Endothelial cell of hepatic sinusoid (primary cell): ENCODE measurements around the gene TMEM247.
"Not testable (repeated sequence)": the region's sequence is repeated elsewhere in the genome, so short reads cannot be mapped to it uniquely, and the experiment has no call there.

Experiments
- in situ Hi-C: cut with HindIII; loops from 2 replicates; pipeline ENCODE4 v1.10.0; 2017; ENCODE audit warnings: low sequenced_read_pairs

The TMEM247 gene

GRCh38 chr2:46508759-46509158 lies 29.4 kb downstream of the TMEM247 start:
- in situ Hi-C loops, result no loop called here

GRCh38 chr2:46509804-46510203 lies 30.4 kb downstream of the TMEM247 start:
- in situ Hi-C loops, result no loop called here

- in situ Hi-C loops, result no loop called here
These were observed 31.3 kb downstream of the TMEM247 start for GRCh38 chr2:46510598-46511177.

- in situ Hi-C loops, result no loop called here
These were observed 32.8 kb downstream of the TMEM247 start for GRCh38 chr2:46512185-46512584.

- in situ Hi-C loops, result no loop called here
These were observed 35.4 kb downstream of the TMEM247 start for GRCh38 chr2:46514738-46515137.

GRCh38 chr2:46517485-46517884 lies 38.1 kb downstream of the TMEM247 start:
- in situ Hi-C loops, result no loop called here

- in situ Hi-C loops, result no loop called here
These were observed 39.5 kb downstream of the TMEM247 start for GRCh38 chr2:46518861-46519260.

- in situ Hi-C loops, result no loop called here
These were observed 39.9 kb downstream of the TMEM247 start for GRCh38 chr2:46519265-46519664.

GRCh38 chr2:46520130-46520711 lies 40.9 kb downstream of the TMEM247 start:
- in situ Hi-C loops, result no loop called here

GRCh38 chr2:46521215-46521683 lies 41.9 kb downstream of the TMEM247 start:
- in situ Hi-C loops, result no loop called here

GRCh38 chr2:46522385-46522784 lies 43.0 kb downstream of the TMEM247 start:
- in situ Hi-C loops, result not testable (repeated sequence)

GRCh38 chr2:46525522-46526155 lies 46.3 kb downstream of the TMEM247 start:
- in situ Hi-C loops, result no loop called here

- in situ Hi-C loops, result no loop called here
These were observed 49.5 kb downstream of the TMEM247 start for GRCh38 chr2:46528880-46529279.

GRCh38 chr2:46530639-46531038 lies 51.3 kb downstream of the TMEM247 start:
- in situ Hi-C loops, result no loop called here

GRCh38 chr2:46531863-46532262 lies 52.5 kb downstream of the TMEM247 start:
- in situ Hi-C loops, result no loop called here
